ENCODE results near the gene GNG3.

- no peak for TF ChIP-seq POLR2A (IDR thresholded peaks at IDR 0.05; ENCODE audit: borderline replicate concordance, extremely low read depth, insufficient read depth, insufficient read length)
- no peak for TF ChIP-seq CTCF (IDR thresholded peaks at IDR 0.05 in 2 of 3, conservative IDR thresholded peaks at IDR 0.05 in 1 of 3; ENCODE audit: borderline replicate concordance in 1 of 3, insufficient read depth in 1 of 3, low read depth in 2 of 3, low read length in 2 of 3)
- no peak for TF ChIP-seq ZBTB33 (IDR thresholded peaks at IDR 0.05; ENCODE audit: extremely low read depth, insufficient replicate concordance, low read length)
Measured at GRCh38 chr11:62752177-62752785, 44.8 kb downstream of the GNG3 start.

Measured in HCT116 (cell line).